GM21737 (cell line): ENCODE data around the gene ATL3.
"Not testable (repeated sequence)": the region's sequence is repeated elsewhere in the genome, so short reads cannot be mapped to it uniquely, and the experiment has no call there.

Experiments used
- ATAC-seq: cut with Tn5 transposase; IDR thresholded peaks from one replicate; pipeline ENCODE4 v1.9.1; 2021; ENCODE audit warnings: mild to moderate bottlenecking, moderate library complexity; ENCODE audit not compliant: unreplicated experiment

Gene ATL3

GRCh38 chr11:63681321-63682065 lies 10.3 kb upstream of the ATL3 start, which contains the start of gene RTN3:
RTN3 (plus strand) TSS chr11:63681500; CDS start chr11:63681637, 137 bp downstream.
- ATAC-seq = peak; percentile 86

- ATAC-seq = peak; percentile 7
These were observed 9.7 kb upstream of the ATL3 start for GRCh38 chr11:63680834-63681320.

DNA sequence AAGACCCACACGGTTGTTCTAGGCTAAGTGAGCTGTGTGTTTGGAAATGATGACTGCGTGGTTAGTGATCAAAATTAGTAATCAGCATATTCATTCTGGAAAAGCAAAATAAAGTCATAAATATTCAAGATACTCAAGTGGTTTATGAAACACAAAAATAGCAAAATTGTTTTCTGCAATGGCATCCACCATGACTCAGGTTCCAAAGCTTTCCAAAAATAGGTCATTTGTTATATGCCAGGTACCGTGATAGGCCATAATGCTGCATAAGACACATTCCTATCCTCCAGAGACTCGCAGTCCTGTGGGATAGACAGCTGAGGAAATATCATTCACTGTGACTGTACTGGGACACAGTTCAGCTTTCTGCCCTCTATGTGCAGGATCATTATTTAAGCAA lies 2.4 kb upstream of the ATL3 start:
- no peak for ATAC-seq

DNA sequence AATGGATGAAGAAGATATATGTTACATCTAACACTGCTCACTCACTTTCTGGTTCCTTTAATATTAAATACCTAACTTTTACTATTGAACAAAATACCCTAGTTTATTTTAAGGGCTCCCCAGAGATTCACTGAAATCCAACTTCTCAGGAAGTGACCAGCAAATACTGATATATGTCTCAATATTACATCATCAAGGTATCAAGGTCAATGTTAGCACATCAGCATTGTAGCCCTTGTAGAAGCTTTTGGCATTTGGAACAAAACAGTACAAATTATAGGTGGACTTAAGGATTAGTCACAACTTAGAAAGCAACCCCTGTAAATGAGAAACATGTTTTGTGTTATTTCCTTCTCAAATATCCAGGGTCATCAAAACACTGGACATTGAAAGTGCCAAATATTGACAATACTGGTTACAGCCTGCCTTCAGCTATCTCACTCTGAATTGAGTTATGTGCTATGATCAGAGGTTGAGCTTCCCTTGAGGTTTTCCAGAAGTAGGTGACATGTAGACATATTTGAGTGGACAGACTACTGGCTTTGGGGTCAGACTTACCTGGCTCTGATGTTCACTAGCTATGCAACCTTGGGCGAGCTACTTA lies 1.9 kb upstream of the ATL3 start:
- no peak for ATAC-seq

GRCh38 chr11:63672156-63672463 lies 934 bp upstream of the ATL3 start:
- ATAC-seq = no peak

- ATAC-seq = peak; percentile 43
These were observed 499 bp downstream of the ATL3 start for GRCh38 chr11:63670433-63671321.

- ATAC-seq = no peak
These were observed 1.1 kb downstream of the ATL3 start for GRCh38 chr11:63670096-63670432.

GRCh38 chr11:63667995-63668795 lies 3.0 kb downstream of the ATL3 start:
- ATAC-seq = no peak

- ATAC-seq = no peak
These were observed 4.3 kb downstream of the ATL3 start for GRCh38 chr11:63666874-63667273.

DNA sequence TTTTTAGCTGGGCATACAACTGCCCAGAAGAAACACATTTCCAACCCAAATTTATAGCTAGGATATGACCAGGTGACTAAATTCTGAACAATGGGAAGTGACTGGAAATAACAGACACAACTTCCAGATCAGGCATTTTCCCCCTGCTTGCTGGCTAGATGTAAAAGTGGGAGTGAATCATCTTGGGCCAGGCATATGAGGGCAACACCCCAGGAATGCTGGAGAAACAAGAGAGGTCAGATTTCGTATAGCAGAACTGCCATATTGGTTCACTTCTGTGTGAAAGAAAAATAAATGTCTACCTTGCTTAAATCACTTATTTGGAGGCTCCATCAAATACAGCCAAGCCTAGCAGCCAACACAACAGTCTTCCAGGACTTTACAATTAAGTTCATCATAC lies 7.4 kb downstream of the ATL3 start:
- ATAC-seq = no peak

DNA sequence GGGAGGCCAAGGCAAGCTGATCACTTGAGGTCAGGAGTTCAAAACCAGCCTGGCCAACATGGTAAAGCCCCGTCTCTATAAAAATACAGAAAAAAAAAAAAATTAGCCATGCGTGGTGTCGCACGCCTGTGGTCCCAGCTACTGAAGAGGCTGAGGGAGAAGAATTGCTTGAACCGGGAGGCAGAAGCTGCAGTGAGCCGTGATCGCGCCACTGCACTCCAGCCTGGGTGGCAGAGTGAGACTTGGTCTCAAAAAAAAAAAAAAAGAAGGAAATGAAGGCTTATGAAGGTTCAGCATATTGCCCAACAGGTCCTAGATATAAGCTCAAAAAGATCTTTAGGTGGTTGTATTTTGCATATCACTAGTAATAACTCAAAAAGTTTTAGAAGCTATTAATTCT lies 10.2 kb downstream of the ATL3 start:
- no peak for ATAC-seq

DNA sequence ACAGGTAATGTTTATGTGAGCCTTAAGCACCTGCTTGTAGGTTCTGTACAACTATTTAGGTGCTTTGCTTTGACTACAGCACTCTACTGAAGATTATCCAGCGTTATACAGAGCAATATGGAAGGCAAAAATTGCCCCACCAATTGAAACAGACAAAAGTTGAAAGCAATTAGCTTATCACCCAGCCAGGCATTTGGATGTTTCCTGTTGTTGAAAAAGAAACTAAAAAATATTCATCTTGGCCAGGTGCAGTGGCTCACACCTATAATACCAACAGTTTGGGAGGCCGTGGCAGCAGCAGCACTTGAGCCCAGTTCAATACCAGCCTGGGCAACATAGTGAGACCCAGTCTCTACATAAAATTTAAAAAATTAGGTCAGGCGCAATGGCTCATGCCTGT lies 18.5 kb downstream of the ATL3 start:
- no peak for ATAC-seq

- ATAC-seq = no peak
These were observed 28.0 kb downstream of the ATL3 start for GRCh38 chr11:63643205-63643604.

GRCh38 chr11:63641727-63642126 lies 29.4 kb downstream of the ATL3 start:
- ATAC-seq = no peak

DNA sequence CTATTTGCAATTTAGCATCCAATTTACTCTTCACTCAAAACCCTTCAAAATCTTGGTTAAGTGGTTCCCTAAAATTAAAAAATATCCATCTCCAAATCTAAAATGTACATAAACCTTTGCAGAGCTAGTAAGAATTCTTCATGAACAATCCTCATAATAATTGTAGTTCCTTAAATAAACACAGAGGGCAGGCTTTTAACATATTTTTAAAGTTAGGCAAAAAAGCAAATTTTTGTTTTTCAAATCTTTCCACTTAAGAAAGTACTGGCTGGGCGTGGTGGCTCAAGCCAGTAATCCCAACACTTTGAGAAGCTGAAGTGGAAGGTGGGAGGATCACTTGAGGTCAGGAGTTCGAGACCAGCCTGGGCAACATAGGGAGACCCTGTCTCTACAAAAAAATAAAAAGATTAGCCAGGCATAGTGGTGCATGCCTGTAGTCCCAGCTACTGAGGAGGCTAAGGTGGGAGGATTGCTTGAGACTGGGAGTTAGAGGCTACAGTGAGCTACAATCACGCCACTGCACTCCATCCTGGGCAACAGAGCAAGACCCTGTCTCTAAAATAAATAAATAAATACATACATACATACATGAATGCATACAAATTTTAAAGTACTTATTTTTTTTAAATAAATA lies 31.9 kb downstream of the ATL3 start:
- ATAC-seq = no peak

DNA sequence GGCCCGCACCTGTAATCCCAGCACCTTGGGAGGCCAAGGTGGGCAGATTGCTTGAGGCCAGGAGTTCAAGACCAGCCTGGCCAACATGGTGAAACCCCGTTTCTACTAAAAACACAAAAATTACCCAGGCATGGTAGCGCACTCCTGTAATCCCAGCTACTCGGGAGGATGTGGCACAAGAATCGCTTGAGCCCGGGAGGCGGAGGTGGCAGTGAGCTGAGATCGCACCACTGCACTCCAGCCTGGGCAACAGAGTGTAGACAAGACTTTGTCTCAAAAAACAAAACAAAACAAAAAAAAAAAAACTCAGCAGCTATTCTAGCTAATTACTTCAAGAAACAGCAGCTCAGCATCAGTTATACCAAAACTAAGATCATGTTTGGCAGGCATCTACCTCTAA lies 32.7 kb downstream of the ATL3 start:
- ATAC-seq = not testable (repeated sequence)

GRCh38 chr11:63635762-63636465 lies 35.3 kb downstream of the ATL3 start:
- no peak for ATAC-seq

DNA sequence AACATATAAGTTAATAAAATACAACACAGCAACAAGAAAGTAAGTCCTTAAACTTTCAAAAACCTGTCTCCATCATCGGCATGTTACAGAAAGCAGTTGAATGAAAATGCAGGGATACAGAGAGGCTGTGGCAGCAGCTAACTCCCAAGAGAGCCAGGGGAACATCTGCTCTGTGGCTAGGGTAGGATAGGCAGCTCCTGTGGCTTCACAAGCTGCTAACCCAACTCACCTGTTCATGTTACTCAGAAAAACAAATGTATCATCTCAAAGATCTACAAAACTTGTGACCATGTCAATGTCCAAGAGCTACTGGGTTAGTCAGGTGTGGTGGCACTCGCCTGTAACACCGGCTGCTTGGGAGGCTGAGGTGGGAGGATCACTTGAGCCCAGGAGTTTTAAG lies 41.8 kb downstream of the ATL3 start:
- ATAC-seq = no peak

DNA sequence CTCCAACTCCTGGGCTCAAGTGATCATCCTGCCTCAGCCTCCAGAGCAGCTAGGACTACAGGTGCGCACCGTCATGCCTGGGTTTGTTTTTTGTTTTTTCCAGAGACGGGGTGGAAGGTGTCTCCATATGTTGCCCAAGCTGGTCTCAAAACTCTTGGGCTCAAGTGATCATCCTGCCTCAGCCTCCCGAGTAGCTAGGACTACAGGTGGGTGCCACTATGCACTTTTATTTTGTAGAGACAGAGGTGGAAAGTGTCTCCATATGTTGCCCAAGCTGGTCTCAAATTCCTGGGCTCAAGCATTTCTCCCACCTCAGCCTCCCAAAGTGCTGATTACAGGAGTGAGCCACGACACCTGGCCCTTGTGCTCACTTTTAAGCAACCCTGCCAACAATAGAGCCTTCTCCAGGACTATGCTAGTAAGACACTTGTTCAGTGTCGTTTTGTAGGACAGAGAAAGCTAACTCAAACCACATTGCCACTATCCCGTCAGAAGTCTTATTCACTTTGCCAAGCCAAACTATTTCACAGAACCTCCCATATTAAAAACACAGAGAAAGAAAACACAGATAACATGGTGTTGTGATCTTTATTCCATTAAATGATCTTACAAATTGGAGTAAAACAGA lies 47.5 kb downstream of the ATL3 start:
- no peak for ATAC-seq
